Fibroblast of lung (primary cell): Measurements from ENCODE around the gene DSCAML1.

Source experiments
- EZH2 ChIP-seq: IDR thresholded peaks from 2 replicates; pipeline ENCODE4 v1.5.1; 2012; ENCODE audit warnings: low read length, control low read depth, mild to moderate bottlenecking; ENCODE audit errors: missing control alignments
- TF ChIP-seq, protein P1 (sequence below), 2 donors: IDR thresholded peaks in 1 of 2; conservative IDR thresholded peaks in 1 of 2; 1 replicate in 1 of 2; 2 replicates in 1 of 2; pipeline ENCODE4 v1.5.1; 2011 to 2012; ENCODE audit warnings: low read length in 2 of 2, control low read depth in 1 of 2, inconsistent platforms in 1 of 2, low read depth in 1 of 2, mild to moderate bottlenecking in 1 of 2

DNA sequence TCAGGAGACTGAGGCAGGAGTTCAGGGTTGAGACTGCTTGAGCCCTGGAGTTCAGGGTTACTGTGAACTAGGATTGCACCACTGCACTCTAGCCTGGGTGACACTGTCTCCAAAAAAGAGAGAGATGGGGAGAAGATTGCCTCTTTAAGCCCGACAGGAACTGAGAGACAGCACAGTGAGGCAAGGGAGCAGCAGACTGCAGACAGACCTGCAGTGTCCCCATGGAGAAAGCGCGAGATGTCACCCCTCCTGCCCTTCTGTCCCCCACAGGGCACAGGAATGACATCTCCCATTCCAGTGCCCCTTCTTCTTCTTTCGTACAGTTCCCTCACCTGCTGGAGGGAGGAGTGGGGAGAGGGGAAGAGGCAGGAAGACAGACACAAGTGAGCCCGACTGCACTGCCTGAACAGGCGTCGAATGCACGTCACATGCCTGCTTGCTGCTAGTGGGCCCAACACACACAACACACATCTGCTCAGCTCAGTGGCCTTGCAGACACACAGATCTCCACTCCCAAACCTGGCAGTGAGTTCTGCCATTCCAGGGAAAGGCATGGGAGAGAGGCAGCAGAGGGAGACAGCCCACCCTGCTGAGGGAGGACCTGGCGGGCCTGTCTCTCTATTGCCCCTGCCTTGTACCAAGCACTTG is 167.0 kb downstream of the DSCAML1 start:
- TF ChIP-seq, protein P1, sequence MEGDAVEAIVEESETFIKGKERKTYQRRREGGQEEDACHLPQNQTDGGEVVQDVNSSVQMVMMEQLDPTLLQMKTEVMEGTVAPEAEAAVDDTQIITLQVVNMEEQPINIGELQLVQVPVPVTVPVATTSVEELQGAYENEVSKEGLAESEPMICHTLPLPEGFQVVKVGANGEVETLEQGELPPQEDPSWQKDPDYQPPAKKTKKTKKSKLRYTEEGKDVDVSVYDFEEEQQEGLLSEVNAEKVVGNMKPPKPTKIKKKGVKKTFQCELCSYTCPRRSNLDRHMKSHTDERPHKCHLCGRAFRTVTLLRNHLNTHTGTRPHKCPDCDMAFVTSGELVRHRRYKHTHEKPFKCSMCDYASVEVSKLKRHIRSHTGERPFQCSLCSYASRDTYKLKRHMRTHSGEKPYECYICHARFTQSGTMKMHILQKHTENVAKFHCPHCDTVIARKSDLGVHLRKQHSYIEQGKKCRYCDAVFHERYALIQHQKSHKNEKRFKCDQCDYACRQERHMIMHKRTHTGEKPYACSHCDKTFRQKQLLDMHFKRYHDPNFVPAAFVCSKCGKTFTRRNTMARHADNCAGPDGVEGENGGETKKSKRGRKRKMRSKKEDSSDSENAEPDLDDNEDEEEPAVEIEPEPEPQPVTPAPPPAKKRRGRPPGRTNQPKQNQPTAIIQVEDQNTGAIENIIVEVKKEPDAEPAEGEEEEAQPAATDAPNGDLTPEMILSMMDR (conservative IDR thresholded peaks at IDR 0.05 in 1 of 2, IDR thresholded peaks at IDR 0.05 in 1 of 2; ENCODE audit: low read depth in 1 of 2, low read length in 2 of 2), result no peak
- TF ChIP-seq EZH2, result no peak
